H1 (cell line): ENCODE measurements around the gene SESN1. TPM values are rescaled to one million over a fixed set of nuclear protein-coding genes. Genes with fewer than 3 reads are reported as not detected.

Source experiments
- BRCA1 ChIP-seq: IDR thresholded peaks from 2 replicates; pipeline ENCODE4 v1.6.1; 2012; ENCODE audit warnings: low read depth, low read length, improper control_type of control experiment
- E2F6 ChIP-seq: IDR thresholded peaks from 2 replicates; pipeline ENCODE4 v1.6.1; 2012; ENCODE audit warnings: inconsistent platforms
- FOSL1 ChIP-seq: IDR thresholded peaks from 2 replicates; pipeline ENCODE4 v1.6.1; 2011; ENCODE audit warnings: mild to moderate bottlenecking, low read depth, low read length, moderate library complexity; ENCODE audit not compliant: insufficient read depth
- KDM1A ChIP-seq: fragments of 200-600, 300-600 bp; sonication (generic); IDR thresholded peaks from 2 replicates; pipeline ENCODE4 v1.7.1; 2016; ENCODE audit warnings: mild to moderate bottlenecking, low read length, borderline replicate concordance
- SAP30 ChIP-seq: fragments of 300-600 bp; sonication (generic); IDR thresholded peaks from 2 replicates; pipeline ENCODE4 v1.7.1; 2012; ENCODE audit warnings: low read length, moderate library complexity, mild to moderate bottlenecking, inconsistent platforms; ENCODE audit not compliant: insufficient read depth, insufficient replicate concordance
- SIRT6 ChIP-seq: IDR thresholded peaks from one replicate; pipeline ENCODE4 v1.7.1; 2012; ENCODE audit warnings: low read length, inconsistent platforms
- SP2 ChIP-seq: IDR thresholded peaks from 2 replicates; pipeline ENCODE4 v1.6.1; 2012; ENCODE audit warnings: mild to moderate bottlenecking, low read length, inconsistent platforms
- SRF ChIP-seq: IDR thresholded peaks from 2 replicates; pipeline ENCODE4 v1.6.1; 2011; ENCODE audit warnings: mild to moderate bottlenecking, low read depth, low read length, moderate library complexity
- USF2 ChIP-seq: IDR thresholded peaks from 2 replicates; pipeline ENCODE4 v1.6.1; 2011; ENCODE audit warnings: low read length, improper control_type of control experiment
- polyA plus RNA-seq, 7 experiments: library from polyadenylated mRNA; depleted of rRNA in 3 of 7; stranded (reverse) in 5 of 7; unstranded in 2 of 7; fragments of >200 nt in 5 of 7; fragments of 200-250 nt in 2 of 7; gene quantifications; 1 replicate in 5 of 7; 2 replicates in 1 of 7; 4 replicates in 1 of 7; pipeline versions ENCODE4 v1.2.1 to v1.2.3, GENCODE V29; 2011 to 2013; ENCODE audit warnings: missing spikeins in 2 of 7, mixed read lengths in 2 of 7
- total RNA-seq: library from RNA; stranded (reverse); fragmentation: NEBNext Ultra II Directional; extraction: Animal tissue kit (Norgen Biotek cat#: 25700); gene quantifications from 2 replicates; pipeline ENCODE4 v1.2.1, GENCODE V29; 2021
- TF ChIP-seq, protein P1 (sequence below): fragments of 300-600 bp; sonication (generic); IDR thresholded peaks from 2 replicates; pipeline ENCODE4 v1.7.1; 2012; ENCODE audit warnings: low read length, moderate library complexity, mild to moderate bottlenecking, inconsistent platforms; ENCODE audit not compliant: insufficient replicate concordance

The SESN1 gene
- total and polyA plus RNA-seq, 2 of the 8 experiments (the other 6 are each of a cell fraction or from before 2014, with no cell fraction given) = 12.8 to 15.6 TPM

DNA sequence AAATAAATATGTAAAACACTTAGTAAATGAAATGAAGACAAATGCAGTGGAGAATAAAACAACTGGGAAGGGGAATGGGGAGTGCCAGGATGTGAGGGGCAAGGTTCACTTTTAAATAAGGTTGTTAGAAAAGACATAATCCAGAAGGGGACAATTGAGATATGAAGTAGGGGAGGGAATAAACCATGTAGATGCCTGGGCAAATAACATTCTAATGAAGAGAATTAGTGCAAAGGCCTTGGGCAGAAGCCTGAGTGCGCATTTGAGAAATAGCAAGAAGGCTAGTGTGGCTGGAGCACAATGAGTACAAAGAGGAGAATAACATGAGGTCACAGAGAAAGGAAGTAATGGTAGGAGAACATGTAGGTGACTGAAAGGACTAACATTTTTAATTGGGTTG is 3.0 kb upstream of the SESN1 start (continued):
- TF ChIP-seq, protein P1, sequence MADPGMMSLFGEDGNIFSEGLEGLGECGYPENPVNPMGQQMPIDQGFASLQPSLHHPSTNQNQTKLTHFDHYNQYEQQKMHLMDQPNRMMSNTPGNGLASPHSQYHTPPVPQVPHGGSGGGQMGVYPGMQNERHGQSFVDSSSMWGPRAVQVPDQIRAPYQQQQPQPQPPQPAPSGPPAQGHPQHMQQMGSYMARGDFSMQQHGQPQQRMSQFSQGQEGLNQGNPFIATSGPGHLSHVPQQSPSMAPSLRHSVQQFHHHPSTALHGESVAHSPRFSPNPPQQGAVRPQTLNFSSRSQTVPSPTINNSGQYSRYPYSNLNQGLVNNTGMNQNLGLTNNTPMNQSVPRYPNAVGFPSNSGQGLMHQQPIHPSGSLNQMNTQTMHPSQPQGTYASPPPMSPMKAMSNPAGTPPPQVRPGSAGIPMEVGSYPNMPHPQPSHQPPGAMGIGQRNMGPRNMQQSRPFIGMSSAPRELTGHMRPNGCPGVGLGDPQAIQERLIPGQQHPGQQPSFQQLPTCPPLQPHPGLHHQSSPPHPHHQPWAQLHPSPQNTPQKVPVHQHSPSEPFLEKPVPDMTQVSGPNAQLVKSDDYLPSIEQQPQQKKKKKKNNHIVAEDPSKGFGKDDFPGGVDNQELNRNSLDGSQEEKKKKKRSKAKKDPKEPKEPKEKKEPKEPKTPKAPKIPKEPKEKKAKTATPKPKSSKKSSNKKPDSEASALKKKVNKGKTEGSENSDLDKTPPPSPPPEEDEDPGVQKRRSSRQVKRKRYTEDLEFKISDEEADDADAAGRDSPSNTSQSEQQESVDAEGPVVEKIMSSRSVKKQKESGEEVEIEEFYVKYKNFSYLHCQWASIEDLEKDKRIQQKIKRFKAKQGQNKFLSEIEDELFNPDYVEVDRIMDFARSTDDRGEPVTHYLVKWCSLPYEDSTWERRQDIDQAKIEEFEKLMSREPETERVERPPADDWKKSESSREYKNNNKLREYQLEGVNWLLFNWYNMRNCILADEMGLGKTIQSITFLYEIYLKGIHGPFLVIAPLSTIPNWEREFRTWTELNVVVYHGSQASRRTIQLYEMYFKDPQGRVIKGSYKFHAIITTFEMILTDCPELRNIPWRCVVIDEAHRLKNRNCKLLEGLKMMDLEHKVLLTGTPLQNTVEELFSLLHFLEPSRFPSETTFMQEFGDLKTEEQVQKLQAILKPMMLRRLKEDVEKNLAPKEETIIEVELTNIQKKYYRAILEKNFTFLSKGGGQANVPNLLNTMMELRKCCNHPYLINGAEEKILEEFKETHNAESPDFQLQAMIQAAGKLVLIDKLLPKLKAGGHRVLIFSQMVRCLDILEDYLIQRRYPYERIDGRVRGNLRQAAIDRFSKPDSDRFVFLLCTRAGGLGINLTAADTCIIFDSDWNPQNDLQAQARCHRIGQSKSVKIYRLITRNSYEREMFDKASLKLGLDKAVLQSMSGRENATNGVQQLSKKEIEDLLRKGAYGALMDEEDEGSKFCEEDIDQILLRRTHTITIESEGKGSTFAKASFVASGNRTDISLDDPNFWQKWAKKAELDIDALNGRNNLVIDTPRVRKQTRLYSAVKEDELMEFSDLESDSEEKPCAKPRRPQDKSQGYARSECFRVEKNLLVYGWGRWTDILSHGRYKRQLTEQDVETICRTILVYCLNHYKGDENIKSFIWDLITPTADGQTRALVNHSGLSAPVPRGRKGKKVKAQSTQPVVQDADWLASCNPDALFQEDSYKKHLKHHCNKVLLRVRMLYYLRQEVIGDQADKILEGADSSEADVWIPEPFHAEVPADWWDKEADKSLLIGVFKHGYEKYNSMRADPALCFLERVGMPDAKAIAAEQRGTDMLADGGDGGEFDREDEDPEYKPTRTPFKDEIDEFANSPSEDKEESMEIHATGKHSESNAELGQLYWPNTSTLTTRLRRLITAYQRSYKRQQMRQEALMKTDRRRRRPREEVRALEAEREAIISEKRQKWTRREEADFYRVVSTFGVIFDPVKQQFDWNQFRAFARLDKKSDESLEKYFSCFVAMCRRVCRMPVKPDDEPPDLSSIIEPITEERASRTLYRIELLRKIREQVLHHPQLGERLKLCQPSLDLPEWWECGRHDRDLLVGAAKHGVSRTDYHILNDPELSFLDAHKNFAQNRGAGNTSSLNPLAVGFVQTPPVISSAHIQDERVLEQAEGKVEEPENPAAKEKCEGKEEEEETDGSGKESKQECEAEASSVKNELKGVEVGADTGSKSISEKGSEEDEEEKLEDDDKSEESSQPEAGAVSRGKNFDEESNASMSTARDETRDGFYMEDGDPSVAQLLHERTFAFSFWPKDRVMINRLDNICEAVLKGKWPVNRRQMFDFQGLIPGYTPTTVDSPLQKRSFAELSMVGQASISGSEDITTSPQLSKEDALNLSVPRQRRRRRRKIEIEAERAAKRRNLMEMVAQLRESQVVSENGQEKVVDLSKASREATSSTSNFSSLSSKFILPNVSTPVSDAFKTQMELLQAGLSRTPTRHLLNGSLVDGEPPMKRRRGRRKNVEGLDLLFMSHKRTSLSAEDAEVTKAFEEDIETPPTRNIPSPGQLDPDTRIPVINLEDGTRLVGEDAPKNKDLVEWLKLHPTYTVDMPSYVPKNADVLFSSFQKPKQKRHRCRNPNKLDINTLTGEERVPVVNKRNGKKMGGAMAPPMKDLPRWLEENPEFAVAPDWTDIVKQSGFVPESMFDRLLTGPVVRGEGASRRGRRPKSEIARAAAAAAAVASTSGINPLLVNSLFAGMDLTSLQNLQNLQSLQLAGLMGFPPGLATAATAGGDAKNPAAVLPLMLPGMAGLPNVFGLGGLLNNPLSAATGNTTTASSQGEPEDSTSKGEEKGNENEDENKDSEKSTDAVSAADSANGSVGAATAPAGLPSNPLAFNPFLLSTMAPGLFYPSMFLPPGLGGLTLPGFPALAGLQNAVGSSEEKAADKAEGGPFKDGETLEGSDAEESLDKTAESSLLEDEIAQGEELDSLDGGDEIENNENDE = no peak
- no peak for TF ChIP-seq BRCA1
- no peak for TF ChIP-seq SP2
- TF ChIP-seq USF2 = no peak
- no peak for TF ChIP-seq FOSL1
- no peak for TF ChIP-seq KDM1A
- TF ChIP-seq SRF = no peak
- no peak for TF ChIP-seq SAP30
- no peak for TF ChIP-seq E2F6
- no peak for TF ChIP-seq SIRT6
- TF ChIP-seq, all 59 proteins: peak for 0
